Progenitor cell of endocrine pancreas (in vitro differentiated cells): Measurements from ENCODE around the gene ROR1. TPM values are rescaled to one million over a fixed set of nuclear protein-coding genes. Genes with fewer than 3 reads are reported as not detected.

ENCODE experiments used
- DNase-seq: peaks from one replicate; pipeline ENCODE4 v3.0.0; 2021; ENCODE audit warnings: low spot score; ENCODE audit not compliant: unreplicated experiment
- H3K27ac Mint-ChIP-seq: 2 replicates; pipeline ENCODE4 v1.8.0; 2021; ENCODE audit warnings: mild to moderate bottlenecking, moderate library complexity, mixed read lengths
- H3K27me3 Mint-ChIP-seq: 2 replicates; pipeline ENCODE4 v1.8.0; 2021; ENCODE audit warnings: mixed read lengths
- H3K36me3 Mint-ChIP-seq: 2 replicates; pipeline ENCODE4 v1.8.0; 2022; ENCODE audit warnings: mixed read lengths; ENCODE audit not compliant: insufficient read depth
- H3K4me1 Mint-ChIP-seq: 2 replicates; pipeline ENCODE4 v1.8.0; 2021; ENCODE audit warnings: low read depth, mixed read lengths
- H3K4me3 Mint-ChIP-seq: 2 replicates; pipeline ENCODE4 v1.8.0; 2021; ENCODE audit warnings: low read depth, mild to moderate bottlenecking, moderate library complexity, mixed read lengths
- H3K9me3 Mint-ChIP-seq: 2 replicates; pipeline ENCODE4 v1.8.0; 2021; ENCODE audit warnings: low read depth, mixed read lengths
- total RNA-seq: library from RNA; stranded (reverse); gene quantifications from 2 replicates; pipeline ENCODE4 v1.2.1, GENCODE V29; 2021
- TF ChIP-seq, protein P1 (sequence below): fragments of 200-600 bp; sonication (generic); IDR thresholded peaks from one replicate; pipeline ENCODE4 v1.5.0; 2021; ENCODE audit warnings: antibody characterized with exemption, mild to moderate bottlenecking; ENCODE audit not compliant: unreplicated experiment

ROR1 gene
- total RNA-seq, 1 donor from 2014 or later = 63.8 TPM

DNA sequence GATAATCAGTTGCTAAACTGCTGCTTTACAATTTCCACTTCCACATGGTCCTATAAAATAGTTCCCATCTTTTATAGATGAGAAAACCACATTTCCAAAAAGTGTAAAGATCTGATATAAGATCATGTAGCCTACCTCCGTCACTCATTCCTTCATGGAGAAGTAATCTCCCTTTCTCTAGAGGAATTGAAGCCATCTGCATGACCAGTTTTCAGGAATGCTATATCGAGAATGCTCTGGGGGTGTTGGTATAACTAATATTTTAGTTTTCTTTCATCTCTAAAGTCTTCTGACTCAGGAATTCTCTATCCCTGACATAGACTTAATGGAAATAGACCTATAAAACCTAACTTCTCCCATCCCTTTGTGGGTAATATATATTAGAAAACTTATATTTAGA is 256.6 kb downstream of the ROR1 start:
- Mint-ChIP-seq H3K9me3 (peaks cover 11% of the 10 kb centered on the region), H3K4me3 (no peak overlapping the region), H3K27me3 (no peaks in the 10 kb centered on the region), H3K4me1 (peaks cover 2% of the 10 kb centered on the region), H3K36me3 (peaks cover 22% of the 10 kb centered on the region), H3K27ac (no peak overlapping the region)
- DNase-seq = no peak
- TF ChIP-seq, protein P1, sequence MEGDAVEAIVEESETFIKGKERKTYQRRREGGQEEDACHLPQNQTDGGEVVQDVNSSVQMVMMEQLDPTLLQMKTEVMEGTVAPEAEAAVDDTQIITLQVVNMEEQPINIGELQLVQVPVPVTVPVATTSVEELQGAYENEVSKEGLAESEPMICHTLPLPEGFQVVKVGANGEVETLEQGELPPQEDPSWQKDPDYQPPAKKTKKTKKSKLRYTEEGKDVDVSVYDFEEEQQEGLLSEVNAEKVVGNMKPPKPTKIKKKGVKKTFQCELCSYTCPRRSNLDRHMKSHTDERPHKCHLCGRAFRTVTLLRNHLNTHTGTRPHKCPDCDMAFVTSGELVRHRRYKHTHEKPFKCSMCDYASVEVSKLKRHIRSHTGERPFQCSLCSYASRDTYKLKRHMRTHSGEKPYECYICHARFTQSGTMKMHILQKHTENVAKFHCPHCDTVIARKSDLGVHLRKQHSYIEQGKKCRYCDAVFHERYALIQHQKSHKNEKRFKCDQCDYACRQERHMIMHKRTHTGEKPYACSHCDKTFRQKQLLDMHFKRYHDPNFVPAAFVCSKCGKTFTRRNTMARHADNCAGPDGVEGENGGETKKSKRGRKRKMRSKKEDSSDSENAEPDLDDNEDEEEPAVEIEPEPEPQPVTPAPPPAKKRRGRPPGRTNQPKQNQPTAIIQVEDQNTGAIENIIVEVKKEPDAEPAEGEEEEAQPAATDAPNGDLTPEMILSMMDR = no peak

DNA sequence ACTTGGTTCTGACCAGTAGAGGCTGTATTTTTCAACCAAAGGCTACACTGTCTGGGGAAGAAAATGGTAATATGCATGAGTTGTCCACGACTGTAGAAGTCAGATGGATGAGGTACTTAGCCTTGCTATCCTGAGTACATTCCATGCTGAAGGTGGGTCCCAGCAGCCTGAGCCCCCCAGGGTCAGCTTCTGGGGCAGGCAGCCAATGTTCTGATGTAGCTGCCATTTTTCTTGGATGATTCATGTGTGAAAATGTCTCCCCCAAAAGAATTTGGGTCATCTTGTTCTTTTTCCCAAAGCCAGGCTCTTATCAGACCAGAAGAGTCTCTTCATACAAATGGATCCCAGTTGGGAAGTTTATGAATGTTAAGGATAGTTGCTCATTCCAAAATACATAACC is 257.4 kb downstream of the ROR1 start:
- TF ChIP-seq, protein P1 = no peak
- no peaks in the 10 kb centered on the region for H3K27me3 Mint-ChIP-seq
- no peak overlapping the region for H3K27ac Mint-ChIP-seq
- peaks cover 20% of the 10 kb centered on the region for H3K36me3 Mint-ChIP-seq
- H3K4me3 Mint-ChIP-seq = no peak overlapping the region
- H3K4me1 Mint-ChIP-seq = peaks cover 6% of the 10 kb centered on the region
- no peak for DNase-seq
- peaks cover 11% of the 10 kb centered on the region for H3K9me3 Mint-ChIP-seq

DNA sequence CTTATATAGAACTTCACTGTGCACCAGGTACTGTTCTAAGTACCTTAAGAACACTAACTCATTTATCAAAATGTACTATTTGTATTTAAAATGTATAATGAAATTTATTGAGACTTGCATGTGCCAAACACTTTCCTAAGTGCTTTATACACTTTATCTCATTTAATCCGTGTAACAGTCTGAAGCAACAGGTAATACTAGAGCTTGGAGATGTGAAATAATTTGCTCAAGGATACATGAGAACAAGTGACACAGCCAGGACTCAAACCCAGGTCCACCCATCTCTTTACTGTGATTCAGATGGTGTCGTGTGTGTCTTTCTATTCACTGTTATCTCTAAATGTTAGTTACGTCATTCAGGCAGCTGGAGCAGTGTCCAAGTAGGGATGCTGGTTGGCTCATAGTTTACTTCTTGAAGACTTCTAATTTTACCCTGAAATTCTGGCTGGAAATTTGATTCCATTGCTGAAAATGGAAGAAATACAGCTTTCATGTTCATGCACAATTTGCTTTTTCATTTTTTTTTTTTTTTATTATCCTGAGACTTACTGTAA is 259.9 kb downstream of the ROR1 start:
- Mint-ChIP-seq H3K36me3 (peaks cover 10% of the 10 kb centered on the region), H3K27me3 (no peaks in the 10 kb centered on the region), H3K4me1 (peaks cover 13% of the 10 kb centered on the region), H3K9me3 (peaks cover 4% of the 10 kb centered on the region), H3K27ac (no peak overlapping the region), H3K4me3 (no peak overlapping the region)
- TF ChIP-seq, protein P1 = no peak
- DNase-seq = no peak

GRCh38 chr1:64036549-64036948 is 262.7 kb downstream of the ROR1 start:
- Mint-ChIP-seq H3K4me1 (peaks cover 18% of the 10 kb centered on the region), H3K36me3 (peaks cover 1% of the 10 kb centered on the region), H3K9me3 (no peaks in the 10 kb centered on the region)

GRCh38 chr1:64038119-64038518 is 264.3 kb downstream of the ROR1 start:
- no peak overlapping the region for H3K4me3 Mint-ChIP-seq
- no peaks in the 10 kb centered on the region for H3K9me3 Mint-ChIP-seq
- TF ChIP-seq, protein P1 = no peak
- H3K27me3 Mint-ChIP-seq = no peaks in the 10 kb centered on the region
- peaks cover 1% of the 10 kb centered on the region for H3K36me3 Mint-ChIP-seq
- peak overlapping the region; percentile 8 for H3K27ac Mint-ChIP-seq
- peaks cover 28% of the 10 kb centered on the region for H3K4me1 Mint-ChIP-seq
- no peak for DNase-seq

More at GRCh38 chr1:64036549-64036948, 262.7 kb downstream of the ROR1 start:
- Mint-ChIP-seq H3K27me3 (no peaks in the 10 kb centered on the region), H3K27ac (no peak overlapping the region), H3K4me3 (no peak overlapping the region)
- TF ChIP-seq, protein P1 = no peak
- DNase-seq = no peak
